ENCODE measurements around the gene ST3GAL4. TPM values are rescaled to one million over a fixed set of nuclear protein-coding genes. Genes with fewer than 3 reads are reported as not detected.
A peak's percentile ranks its signal among the peaks of the same experiment; 100 is the strongest.

Gene ST3GAL4
- total and polyA plus RNA-seq, 2 experiments from 2014 or later = 27.3 to 53.3 TPM

GRCh38 chr11:126415128-126415527 is 59.6 kb downstream of the ST3GAL4 start:
- H3K9me2 ChIP-seq (ENCODE audit: insufficient read depth) = no peaks in the 10 kb centered on the region
- H4K20me1 ChIP-seq (ENCODE audit: insufficient read depth) = no peaks in the 10 kb centered on the region
- peaks cover 24% of the 10 kb centered on the region for H3K4me1 ChIP-seq (ENCODE audit: insufficient read depth)
- in situ Hi-C loops (cut with MboI) = no loop called here
- no peak overlapping the region for H3K9ac ChIP-seq
- H3K27me3 ChIP-seq (replicated peaks; ENCODE audit: insufficient read depth) = no peaks in the 10 kb centered on the region
- 47 to 49% methylated on average over 7 of the region's 7 CpGs for WGBS, 2 experiments (ENCODE audit: low coverage in 1 of 2, low lambda C conversion rate in 2 of 2, missing lambda C conversion rate in 2 of 2)
- H3K36me3 ChIP-seq (ENCODE audit: low read depth) = no peaks in the 10 kb centered on the region; the same call in 1 of the 2 replicates
- TF ChIP-seq EZH2 (IDR thresholded peaks at IDR 0.05; ENCODE audit: insufficient read depth, poor library complexity, severe bottlenecking) (no peak), EZH2phosphoT487 (IDR thresholded peaks at IDR 0.05; ENCODE audit: insufficient read depth, low read depth) (no peak)
- H3K4me3 ChIP-seq = no peak overlapping the region
- 0 out of 2 replicates have a peak, but pooled peaks cover 4% of the 10 kb centered on the region for H3K79me2 ChIP-seq (ENCODE audit: insufficient read depth)
- H3K4me2 ChIP-seq (ENCODE audit: unreplicated experiment) = no peak overlapping the region
- no peaks in the 10 kb centered on the region for H3K9me3 ChIP-seq (ENCODE audit: low read depth)
- no peak overlapping the region for H3K27ac ChIP-seq
- peaks cover 12% of the 10 kb centered on the region for H3F3A ChIP-seq (ENCODE audit: insufficient read depth)
- no peak overlapping the region for H2AFZ ChIP-seq
- peak; percentile 48 for DNase-seq

GRCh38 chr11:126415669-126416420 is 60.4 kb downstream of the ST3GAL4 start:
- no peak for DNase-seq
- Histone ChIP-seq H3K36me3 (ENCODE audit: low read depth) (no peaks in the 10 kb centered on the region; the same call in 1 of the 2 replicates), H3K9me2 (ENCODE audit: insufficient read depth) (no peaks in the 10 kb centered on the region), H4K20me1 (ENCODE audit: insufficient read depth) (no peaks in the 10 kb centered on the region), H3K9ac (peak overlapping the region; percentile 81), H2AFZ (peak overlapping the region; percentile 80), H3K4me1 (ENCODE audit: insufficient read depth) (peaks cover 19% of the 10 kb centered on the region), H3K27ac (0 out of 2 replicates have a peak overlapping the region, but pooled peaks have one; percentile 18), H3K4me2 (ENCODE audit: unreplicated experiment) (peak overlapping the region; percentile 77), H3K4me3 (peak overlapping the region; percentile 66), H3K9me3 (ENCODE audit: low read depth) (no peaks in the 10 kb centered on the region), H3K27me3 (replicated peaks; ENCODE audit: insufficient read depth) (no peaks in the 10 kb centered on the region), H3F3A (ENCODE audit: insufficient read depth) (0 out of 2 replicates have a peak, but pooled peaks cover 5% of the 10 kb centered on the region), H3K79me2 (ENCODE audit: insufficient read depth) (0 out of 2 replicates have a peak, but pooled peaks cover 4% of the 10 kb centered on the region)
- TF ChIP-seq EZH2 (IDR thresholded peaks at IDR 0.05; ENCODE audit: insufficient read depth, poor library complexity, severe bottlenecking) = no peak
- TF ChIP-seq EZH2phosphoT487 (IDR thresholded peaks at IDR 0.05; ENCODE audit: insufficient read depth, low read depth) = no peak
- 42 to 43% methylated on average over 19 of the region's 19 CpGs for WGBS, 2 experiments (ENCODE audit: low coverage in 1 of 2, low lambda C conversion rate in 2 of 2, missing lambda C conversion rate in 2 of 2)
- in situ Hi-C loops (cut with MboI) = no loop called here

GRCh38 chr11:126416542-126417090 is 61.1 kb downstream of the ST3GAL4 start:
- no peaks in the 10 kb centered on the region for H3K9me3 ChIP-seq (ENCODE audit: low read depth)
- 0 out of 2 replicates have a peak, but pooled peaks cover 5% of the 10 kb centered on the region for H3F3A ChIP-seq (ENCODE audit: insufficient read depth)
- H3K36me3 ChIP-seq (ENCODE audit: low read depth) = no peaks in the 10 kb centered on the region; the same call in 1 of the 2 replicates
- peak overlapping the region; percentile 80 for H2AFZ ChIP-seq
- no peaks in the 10 kb centered on the region for H4K20me1 ChIP-seq (ENCODE audit: insufficient read depth)
- H3K4me1 ChIP-seq (ENCODE audit: insufficient read depth) = peaks cover 14% of the 10 kb centered on the region
- H3K27ac ChIP-seq = peak overlapping the region; percentile 25; the same call in 1 of the 2 replicates
- peak overlapping the region; percentile 77 for H3K4me2 ChIP-seq (ENCODE audit: unreplicated experiment)
- 0 out of 2 replicates have a peak, but pooled peaks cover 4% of the 10 kb centered on the region for H3K79me2 ChIP-seq (ENCODE audit: insufficient read depth)
- DNase-seq = peak; percentile 95
- H3K9me2 ChIP-seq (ENCODE audit: insufficient read depth) = no peaks in the 10 kb centered on the region
- H3K4me3 ChIP-seq = peak overlapping the region; percentile 66
- TF ChIP-seq EZH2phosphoT487 (IDR thresholded peaks at IDR 0.05; ENCODE audit: insufficient read depth, low read depth) = no peak
- TF ChIP-seq EZH2 (IDR thresholded peaks at IDR 0.05; ENCODE audit: insufficient read depth, poor library complexity, severe bottlenecking) = no peak
- H3K9ac ChIP-seq = peak overlapping the region; percentile 81
- in situ Hi-C loops (cut with MboI) = no loop called here
- no peaks in the 10 kb centered on the region for H3K27me3 ChIP-seq (replicated peaks; ENCODE audit: insufficient read depth)
- WGBS, 2 experiments (ENCODE audit: low coverage in 1 of 2, low lambda C conversion rate in 2 of 2, missing lambda C conversion rate in 2 of 2) = 14 to 15% methylated on average over 27 to 32 of the region's 52 CpGs

GRCh38 chr11:126417091-126417862 is 61.8 kb downstream of the ST3GAL4 start:
- Histone ChIP-seq H3K4me3 (peak overlapping the region; percentile 66), H3K27me3 (replicated peaks; ENCODE audit: insufficient read depth) (no peaks in the 10 kb centered on the region), H3K4me1 (ENCODE audit: insufficient read depth) (peaks cover 14% of the 10 kb centered on the region), H3K9me3 (ENCODE audit: low read depth) (no peaks in the 10 kb centered on the region), H3K79me2 (ENCODE audit: insufficient read depth) (0 out of 2 replicates have a peak, but pooled peaks cover 4% of the 10 kb centered on the region), H4K20me1 (ENCODE audit: insufficient read depth) (no peaks in the 10 kb centered on the region), H3K9me2 (ENCODE audit: insufficient read depth) (no peaks in the 10 kb centered on the region), H3K9ac (peak overlapping the region; percentile 81), H3K36me3 (ENCODE audit: low read depth) (no peaks in the 10 kb centered on the region; the same call in 1 of the 2 replicates), H3K27ac (peak overlapping the region; percentile 25; the same call in 1 of the 2 replicates), H3F3A (ENCODE audit: insufficient read depth) (0 out of 2 replicates have a peak, but pooled peaks cover 5% of the 10 kb centered on the region), H3K4me2 (ENCODE audit: unreplicated experiment) (peak overlapping the region; percentile 77), H2AFZ (peak overlapping the region; percentile 80)
- no peak for DNase-seq
- in situ Hi-C loops (cut with MboI) = no loop called here
- TF ChIP-seq EZH2phosphoT487 (IDR thresholded peaks at IDR 0.05; ENCODE audit: insufficient read depth, low read depth) (no peak), EZH2 (IDR thresholded peaks at IDR 0.05; ENCODE audit: insufficient read depth, poor library complexity, severe bottlenecking) (no peak)
- WGBS, 2 experiments (ENCODE audit: low coverage in 1 of 2, low lambda C conversion rate in 2 of 2, missing lambda C conversion rate in 2 of 2) = 77 to 82% methylated on average over 12 of the region's 12 CpGs

Measured in GM23248 (cell line).